HL-60/S4 (cell line): ENCODE measurements around the gene RBFA.
"Not testable (repeated sequence)": the region's sequence is repeated elsewhere in the genome, so short reads cannot be mapped to it uniquely, and the experiment has no call there.

Experiments
- in situ Hi-C: fragments of 300-500 bp; cut with MboI; formaldehyde crosslinking; loops from 2 replicates; pipeline ENCODE4 v1.14.3; 2022; ENCODE audit warnings: low sequenced_read_pairs

The RBFA gene

GRCh38 chr18:80027719-80028118 is 6.5 kb upstream of the RBFA start:
- in situ Hi-C loops: not testable (repeated sequence)

DNA sequence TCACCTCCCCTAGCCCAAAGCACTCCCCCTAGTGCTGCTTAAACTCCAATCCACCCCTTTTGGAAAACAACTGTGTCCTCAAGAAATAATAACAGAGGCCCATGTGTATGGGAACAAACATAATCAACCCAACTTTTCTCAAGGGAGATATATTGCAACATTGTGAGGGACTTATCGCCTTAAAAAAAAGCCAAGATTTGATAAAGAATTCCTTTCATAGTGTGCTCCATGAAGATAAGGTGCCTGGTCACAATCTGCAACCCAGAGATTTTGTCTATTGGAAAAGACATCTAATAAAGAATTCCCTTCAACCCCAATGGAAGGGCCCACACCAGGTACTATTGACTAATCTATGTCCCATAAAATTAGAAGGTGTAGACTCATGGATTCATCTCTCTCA is 4.5 kb upstream of the RBFA start:
- in situ Hi-C loops: no loop called here

- in situ Hi-C loops: no loop called here
These were observed 810 bp upstream of the RBFA start for GRCh38 chr18:80033181-80034067.

DNA sequence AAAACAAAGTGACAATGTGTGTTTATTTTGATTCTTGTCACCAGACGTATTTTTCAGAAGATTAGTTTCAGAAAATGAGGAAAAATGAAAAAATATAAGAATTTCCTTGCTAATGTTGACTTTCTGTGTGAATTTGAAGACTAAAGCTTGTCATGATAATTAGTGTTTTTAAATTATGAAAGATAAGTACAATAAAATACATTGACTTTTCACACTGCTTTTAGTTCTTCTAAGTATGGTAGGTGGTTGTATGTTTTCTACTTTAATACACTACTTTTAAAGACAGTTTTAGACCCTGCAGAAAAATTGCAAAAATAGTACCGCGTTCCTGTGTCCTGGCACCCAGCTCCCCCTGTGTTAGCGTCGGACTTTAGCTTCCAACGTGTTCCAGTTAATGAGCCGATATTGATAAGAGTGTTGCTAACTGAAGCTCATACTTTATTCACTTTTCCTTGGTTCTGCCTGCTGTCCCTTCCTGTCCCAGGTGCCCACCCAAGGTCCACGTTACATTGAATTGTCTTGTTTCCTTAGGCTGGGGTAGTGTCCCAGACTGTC is 695 bp downstream of the RBFA start:
- in situ Hi-C loops: no loop called here

GRCh38 chr18:80035997-80036396 is 1.8 kb downstream of the RBFA start:
- in situ Hi-C loops: no loop called here

DNA sequence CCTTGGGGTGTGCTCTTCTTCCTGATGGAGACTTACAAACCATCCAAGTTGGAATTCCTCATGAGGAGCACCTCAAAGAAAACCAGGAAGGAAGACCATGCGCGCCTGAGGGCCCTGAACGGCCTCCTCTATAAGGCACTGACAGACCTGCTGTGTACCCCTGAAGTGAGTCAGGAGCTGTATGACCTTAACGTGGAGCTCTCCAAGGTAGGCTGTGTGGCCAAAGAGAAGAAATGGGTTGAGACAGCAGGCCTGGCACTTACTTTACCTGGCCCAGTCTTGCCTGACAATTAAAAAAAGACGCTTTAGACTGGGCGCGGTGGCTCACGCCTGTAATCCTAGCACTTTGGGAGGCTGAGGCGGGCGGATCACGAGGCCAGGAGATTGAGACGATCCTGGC is 3.1 kb downstream of the RBFA start:
- in situ Hi-C loops: no loop called here

GRCh38 chr18:80037869-80038630 is 3.8 kb downstream of the RBFA start:
- in situ Hi-C loops: no loop called here

DNA sequence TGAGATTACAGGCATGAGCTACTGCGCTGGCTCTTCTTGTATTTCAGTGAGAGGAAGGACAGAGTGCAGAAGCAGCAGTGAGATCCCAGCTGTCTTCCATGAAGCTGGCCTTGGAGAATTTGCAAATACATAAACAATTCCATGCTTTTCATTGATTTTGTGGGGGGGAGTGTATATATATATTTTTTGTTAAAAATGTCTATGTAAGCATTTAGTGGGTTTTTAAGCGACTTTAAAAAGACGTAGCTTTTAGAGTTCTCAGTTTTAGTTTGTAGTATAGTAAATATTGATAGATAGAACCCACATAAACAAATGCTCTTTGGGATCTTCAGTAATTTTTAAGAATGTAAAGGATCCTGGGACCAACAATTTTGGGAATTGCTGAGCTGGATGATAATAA is 6.3 kb downstream of the RBFA start:
- in situ Hi-C loops: no loop called here

GRCh38 chr18:80041424-80041823 is 7.2 kb downstream of the RBFA start:
- in situ Hi-C loops: no loop called here

DNA sequence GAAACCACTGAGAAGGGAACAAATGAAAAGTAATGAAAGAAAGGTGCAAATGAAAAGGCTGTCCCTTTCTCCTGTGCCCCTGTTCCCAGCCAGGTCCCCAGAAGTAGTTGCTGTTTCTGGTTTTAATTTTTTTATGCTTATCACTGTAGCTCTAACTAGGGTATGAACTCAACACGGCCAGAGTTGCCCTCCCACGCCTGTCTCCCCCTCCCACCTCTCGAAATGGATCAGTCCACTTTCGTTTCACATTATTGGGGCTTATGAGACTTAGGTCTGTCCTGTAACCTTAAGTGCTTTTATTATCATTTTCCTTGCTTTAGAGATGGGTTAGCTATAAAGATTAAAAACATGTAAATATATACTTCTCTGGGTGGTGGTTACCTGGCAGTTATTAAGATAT is 8.6 kb downstream of the RBFA start:
- in situ Hi-C loops: no loop called here

GRCh38 chr18:80044072-80044471 is 9.8 kb downstream of the RBFA start:
- in situ Hi-C loops: no loop called here

- in situ Hi-C loops: no loop called here
These were observed 11.8 kb downstream of the RBFA start for GRCh38 chr18:80046011-80046410.

GRCh38 chr18:80046431-80046830 is 12.2 kb downstream of the RBFA start:
- in situ Hi-C loops: no loop called here

DNA sequence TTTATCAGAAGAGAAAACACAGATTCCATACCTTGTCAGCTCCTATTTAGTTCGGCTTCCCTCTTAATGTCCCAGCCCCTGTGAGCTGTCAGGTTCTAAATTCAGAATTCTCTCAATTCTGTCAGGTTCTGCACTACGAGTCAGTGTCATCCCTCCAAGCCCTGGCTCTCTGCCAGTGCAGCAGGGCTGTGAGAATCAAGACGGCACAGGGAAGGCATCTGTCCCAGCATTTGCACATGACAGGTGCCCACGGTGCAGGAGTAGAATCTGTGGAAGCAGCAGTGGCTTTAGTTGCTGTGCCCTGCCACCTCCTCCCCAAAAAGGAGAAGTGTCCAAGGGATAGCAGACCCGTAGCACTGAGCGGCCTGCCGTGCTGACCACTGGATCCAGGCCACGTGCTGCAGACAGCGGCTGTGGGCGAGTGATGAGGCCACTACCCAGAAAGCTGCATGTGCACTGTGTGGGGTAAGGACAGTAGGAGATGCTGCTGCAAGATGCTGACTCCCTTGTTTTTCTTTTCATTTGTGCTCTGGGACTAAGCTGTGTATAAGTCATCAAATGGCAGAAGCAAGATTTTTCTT is 12.8 kb downstream of the RBFA start:
- in situ Hi-C loops: no loop called here

GRCh38 chr18:80050797-80051196 is 16.6 kb downstream of the RBFA start:
- in situ Hi-C loops: no loop called here

GRCh38 chr18:80056095-80056494 is 21.9 kb downstream of the RBFA start:
- in situ Hi-C loops: no loop called here

DNA sequence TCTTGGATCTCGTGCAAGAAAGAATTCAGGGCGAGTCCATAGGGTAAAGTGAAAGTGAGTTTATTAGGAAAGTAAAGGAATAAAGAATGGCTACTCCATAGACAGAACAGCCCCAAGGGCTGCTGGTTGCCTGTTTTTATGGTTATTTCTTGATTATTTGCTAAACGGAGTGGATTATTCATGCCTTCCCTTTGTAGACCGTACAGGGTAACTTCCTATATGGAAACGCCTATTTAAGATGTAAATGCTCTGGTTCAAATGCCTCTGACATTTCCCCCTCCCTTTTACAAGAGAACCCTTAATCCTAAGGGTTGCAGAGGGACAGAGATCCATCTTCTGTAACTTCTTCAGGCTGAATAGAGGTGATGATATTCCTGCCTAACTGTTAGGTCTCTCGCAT is 25.7 kb downstream of the RBFA start:
- in situ Hi-C loops: no loop called here

- in situ Hi-C loops: no loop called here
These were observed 31.5 kb downstream of the RBFA start for GRCh38 chr18:80065705-80066104.

DNA sequence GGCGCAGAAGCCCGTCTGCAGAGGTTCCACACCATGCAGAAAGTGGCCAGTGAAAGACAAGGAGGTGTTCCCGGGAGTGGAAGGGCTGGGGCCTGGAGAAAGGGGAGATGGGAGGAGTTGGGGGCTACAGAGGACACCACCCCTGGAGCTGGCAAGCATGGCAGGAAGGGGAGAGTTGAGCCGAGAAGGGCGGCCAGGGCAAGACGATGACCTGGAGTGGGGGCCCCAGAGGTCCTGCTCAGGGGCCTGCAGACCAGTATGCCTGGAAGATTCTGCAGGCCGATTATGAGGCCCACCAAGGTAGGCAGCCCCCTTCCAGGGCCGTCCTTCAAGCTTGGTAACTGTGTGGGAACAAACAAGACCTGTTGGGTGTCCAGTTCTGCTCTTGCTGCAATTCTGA is 33.1 kb downstream of the RBFA start:
- in situ Hi-C loops: no loop called here

- in situ Hi-C loops: no loop called here
These were observed 33.7 kb downstream of the RBFA start for GRCh38 chr18:80067897-80068296.

GRCh38 chr18:80068571-80069272 is 34.5 kb downstream of the RBFA start:
- in situ Hi-C loops: no loop called here
